ENCODE results near the gene NLGN1. TPM values are rescaled to one million over a fixed set of nuclear protein-coding genes. Genes with fewer than 3 reads are reported as not detected.

NLGN1 gene
- total RNA-seq, 1 experiment from 2014 or later, result not detected

- POLR2A ChIA-PET, result no interaction called here
- intact Hi-C loops (cut with micrococcal nuclease), result no loop called here
- TF ChIP-seq SRF (IDR thresholded peaks at IDR 0.05; ENCODE audit: low read depth) (no peak), ZNF274 (IDR thresholded peaks at IDR 0.05; ENCODE audit: low read depth, low read length) (no peak), RAD21 (IDR thresholded peaks at IDR 0.05; ENCODE audit: low read depth) (no peak), YY1 (IDR thresholded peaks at IDR 0.05; ENCODE audit: extremely low read depth, insufficient replicate concordance, low read depth, low read length) (no peak), SP1 (IDR thresholded peaks at IDR 0.05; ENCODE audit: low read depth) (no peak), EGR1 (IDR thresholded peaks at IDR 0.05; ENCODE audit: low read depth) (no peak), FOSL1 (IDR thresholded peaks at IDR 0.05; ENCODE audit: low read depth) (no peak), CEBPB (IDR thresholded peaks at IDR 0.05; ENCODE audit: low read depth) (no peak), TCF7L2 (IDR thresholded peaks at IDR 0.05; ENCODE audit: borderline replicate concordance, extremely low read depth, insufficient read depth, insufficient read length) (no peak), ZFX (IDR thresholded peaks at IDR 0.05) (no peak), POLR2AphosphoS5 (IDR thresholded peaks at IDR 0.05; ENCODE audit: low read depth, low read length) (no peak), EZH2phosphoT487 (IDR thresholded peaks at IDR 0.05; ENCODE audit: borderline replicate concordance) (no peak), POLR2A (IDR thresholded peaks at IDR 0.05; ENCODE audit: borderline replicate concordance, extremely low read depth, insufficient read depth, insufficient read length) (no peak), EZH2 (IDR thresholded peaks at IDR 0.05) (no peak), JUND (IDR thresholded peaks at IDR 0.05) (no peak)
- TF ChIP-seq, protein P1, sequence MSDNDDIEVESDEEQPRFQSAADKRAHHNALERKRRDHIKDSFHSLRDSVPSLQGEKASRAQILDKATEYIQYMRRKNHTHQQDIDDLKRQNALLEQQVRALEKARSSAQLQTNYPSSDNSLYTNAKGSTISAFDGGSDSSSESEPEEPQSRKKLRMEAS (IDR thresholded peaks at IDR 0.05), result no peak
- TF ChIP-seq, protein P2, sequence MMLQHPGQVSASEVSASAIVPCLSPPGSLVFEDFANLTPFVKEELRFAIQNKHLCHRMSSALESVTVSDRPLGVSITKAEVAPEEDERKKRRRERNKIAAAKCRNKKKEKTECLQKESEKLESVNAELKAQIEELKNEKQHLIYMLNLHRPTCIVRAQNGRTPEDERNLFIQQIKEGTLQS (IDR thresholded peaks at IDR 0.05), result no peak
- TF ChIP-seq, protein P3, sequence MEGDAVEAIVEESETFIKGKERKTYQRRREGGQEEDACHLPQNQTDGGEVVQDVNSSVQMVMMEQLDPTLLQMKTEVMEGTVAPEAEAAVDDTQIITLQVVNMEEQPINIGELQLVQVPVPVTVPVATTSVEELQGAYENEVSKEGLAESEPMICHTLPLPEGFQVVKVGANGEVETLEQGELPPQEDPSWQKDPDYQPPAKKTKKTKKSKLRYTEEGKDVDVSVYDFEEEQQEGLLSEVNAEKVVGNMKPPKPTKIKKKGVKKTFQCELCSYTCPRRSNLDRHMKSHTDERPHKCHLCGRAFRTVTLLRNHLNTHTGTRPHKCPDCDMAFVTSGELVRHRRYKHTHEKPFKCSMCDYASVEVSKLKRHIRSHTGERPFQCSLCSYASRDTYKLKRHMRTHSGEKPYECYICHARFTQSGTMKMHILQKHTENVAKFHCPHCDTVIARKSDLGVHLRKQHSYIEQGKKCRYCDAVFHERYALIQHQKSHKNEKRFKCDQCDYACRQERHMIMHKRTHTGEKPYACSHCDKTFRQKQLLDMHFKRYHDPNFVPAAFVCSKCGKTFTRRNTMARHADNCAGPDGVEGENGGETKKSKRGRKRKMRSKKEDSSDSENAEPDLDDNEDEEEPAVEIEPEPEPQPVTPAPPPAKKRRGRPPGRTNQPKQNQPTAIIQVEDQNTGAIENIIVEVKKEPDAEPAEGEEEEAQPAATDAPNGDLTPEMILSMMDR (IDR thresholded peaks at IDR 0.05 in 2 of 3, conservative IDR thresholded peaks at IDR 0.05 in 1 of 3; ENCODE audit: borderline replicate concordance in 1 of 3, insufficient read depth in 1 of 3, low read depth in 2 of 3, low read length in 2 of 3), result no peak
- TF ChIP-seq, protein P4, sequence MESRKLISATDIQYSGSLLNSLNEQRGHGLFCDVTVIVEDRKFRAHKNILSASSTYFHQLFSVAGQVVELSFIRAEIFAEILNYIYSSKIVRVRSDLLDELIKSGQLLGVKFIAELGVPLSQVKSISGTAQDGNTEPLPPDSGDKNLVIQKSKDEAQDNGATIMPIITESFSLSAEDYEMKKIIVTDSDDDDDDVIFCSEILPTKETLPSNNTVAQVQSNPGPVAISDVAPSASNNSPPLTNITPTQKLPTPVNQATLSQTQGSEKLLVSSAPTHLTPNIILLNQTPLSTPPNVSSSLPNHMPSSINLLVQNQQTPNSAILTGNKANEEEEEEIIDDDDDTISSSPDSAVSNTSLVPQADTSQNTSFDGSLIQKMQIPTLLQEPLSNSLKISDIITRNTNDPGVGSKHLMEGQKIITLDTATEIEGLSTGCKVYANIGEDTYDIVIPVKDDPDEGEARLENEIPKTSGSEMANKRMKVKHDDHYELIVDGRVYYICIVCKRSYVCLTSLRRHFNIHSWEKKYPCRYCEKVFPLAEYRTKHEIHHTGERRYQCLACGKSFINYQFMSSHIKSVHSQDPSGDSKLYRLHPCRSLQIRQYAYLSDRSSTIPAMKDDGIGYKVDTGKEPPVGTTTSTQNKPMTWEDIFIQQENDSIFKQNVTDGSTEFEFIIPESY (IDR thresholded peaks at IDR 0.05; ENCODE audit: extremely low read depth, insufficient replicate concordance, low read length), result no peak
These were observed 105.5 kb downstream of the NLGN1 start for GRCh38 chr3:173502983-173503568.

More at GRCh38 chr3:173502983-173503568, 105.5 kb downstream of the NLGN1 start:
- Histone ChIP-seq H3K4me3 (replicated peaks in 1 of 2; ENCODE audit: low read depth in 1 of 2, low read length in 2 of 2) (no peak overlapping the region), H3K79me2 (ENCODE audit: insufficient read depth, low read length) (no peaks in the 10 kb centered on the region), H3K9ac (ENCODE audit: low read length) (no peak overlapping the region), H3K36me3 (ENCODE audit: control insufficient read depth in 1 of 2, insufficient read depth in 2 of 2, low read length in 2 of 2) (no peaks in the 10 kb centered on the region), H4K20me1 (ENCODE audit: insufficient read depth) (no peaks in the 10 kb centered on the region), H3K27ac (ENCODE audit: low read depth, low read length) (no peak overlapping the region), H3K4me1 (ENCODE audit: control insufficient read depth in 1 of 2, insufficient read depth in 2 of 2, low read length in 2 of 2) (no peaks in the 10 kb centered on the region), H3K9me2 (ENCODE audit: insufficient read depth) (no peaks in the 10 kb centered on the region), H3K4me2 (ENCODE audit: low read length) (no peak overlapping the region), H2AFZ (ENCODE audit: low read depth, low read length, poor library complexity, severe bottlenecking) (no peak overlapping the region), H3K9me3 (ENCODE audit: control insufficient read depth in 1 of 2, insufficient read depth in 1 of 2, low read depth in 1 of 2, low read length in 2 of 2) (no peaks in the 10 kb centered on the region), H3K27me3 (ENCODE audit: insufficient read depth, low read length) (no peaks in the 10 kb centered on the region)
- ATAC-seq (no peak), DNase-seq (ENCODE audit: low read depth, low spot score) (no peak)
- ChIA-PET RAD21 (ENCODE audit: low non-redundant PET in 1 of 2, low total read pairs in 2 of 2, uncharacterized antibody in 2 of 2, unreplicated experiment in 2 of 2) (no interaction called here), CTCF (no interaction called here)
- no TSS peak for BruUV-seq (replicated peaks)
